GM13976 (cell line): ENCODE measurements around the gene BROX.

Source experiments
- DNase-seq: peaks from one replicate; pipeline ENCODE4 v3.0.0; 2012; ENCODE audit warnings: low spot score
- CTCF ChIP-seq: IDR thresholded peaks from 2 replicates; pipeline ENCODE4 v1.5.1; 2012; ENCODE audit warnings: borderline replicate concordance, mild to moderate bottlenecking; ENCODE audit not compliant: insufficient read depth; ENCODE audit errors: extremely low read depth, missing control alignments, control extremely low read depth
- in situ Hi-C: fragments of 300-500 bp; cut with MboI; formaldehyde crosslinking; loops from one replicate; pipeline ENCODE4 v1.12.0; 2022; ENCODE audit warnings: low sequenced_read_pairs, mixed read lengths, inconsistent platforms; ENCODE audit not compliant: unreplicated experiment

BROX gene

GRCh38 chr1:222749927-222750326, 37.6 kb downstream of the BROX start:
- no peak for DNase-seq
- in situ Hi-C loops, result no loop called here
- no peak for TF ChIP-seq CTCF

- in situ Hi-C loops, result no loop called here
Measured at GRCh38 chr1:222750651-222751050, 38.3 kb downstream of the BROX start.

GRCh38 chr1:222751255-222751654, 38.9 kb downstream of the BROX start:
- in situ Hi-C loops, result no loop called here
- no peak for TF ChIP-seq CTCF
- no peak for DNase-seq

More at GRCh38 chr1:222750651-222751050, 38.3 kb downstream of the BROX start:
- no peak for DNase-seq
- no peak for TF ChIP-seq CTCF

- no peak for DNase-seq
- in situ Hi-C loops, result no loop called here
- no peak for TF ChIP-seq CTCF
Measured at GRCh38 chr1:222754366-222755139, 42.2 kb downstream of the BROX start.

- DNase-seq, result no peak
- no peak for TF ChIP-seq CTCF
- in situ Hi-C loops, result no loop called here
Measured at GRCh38 chr1:222757646-222758268, 45.4 kb downstream of the BROX start.

GRCh38 chr1:222759451-222760035, 47.2 kb downstream of the BROX start:
- in situ Hi-C loops, result no loop called here
- no peak for DNase-seq

More at GRCh38 chr1:222759451-222760035, 47.2 kb downstream of the BROX start:
- TF ChIP-seq CTCF, result no peak
